NK-92 treated with Interleukin-12 subunit alpha and Interleukin-12 subunit beta, amount 100 ng/mL, for 24 hours (cell line): ENCODE data around the gene ALOX15.
"Not testable (repeated sequence)": the region's sequence is repeated elsewhere in the genome, so short reads cannot be mapped to it uniquely, and the experiment has no call there.

Experiments used
- DNase-seq: peaks from one replicate; lab custom pipeline; 2025; lab: John Stamatoyannopoulos, UW

The ALOX15 gene

GRCh38 chr17:4617590-4618351, 23.7 kb downstream of the ALOX15 start:
- DNase-seq = no peak

DNA sequence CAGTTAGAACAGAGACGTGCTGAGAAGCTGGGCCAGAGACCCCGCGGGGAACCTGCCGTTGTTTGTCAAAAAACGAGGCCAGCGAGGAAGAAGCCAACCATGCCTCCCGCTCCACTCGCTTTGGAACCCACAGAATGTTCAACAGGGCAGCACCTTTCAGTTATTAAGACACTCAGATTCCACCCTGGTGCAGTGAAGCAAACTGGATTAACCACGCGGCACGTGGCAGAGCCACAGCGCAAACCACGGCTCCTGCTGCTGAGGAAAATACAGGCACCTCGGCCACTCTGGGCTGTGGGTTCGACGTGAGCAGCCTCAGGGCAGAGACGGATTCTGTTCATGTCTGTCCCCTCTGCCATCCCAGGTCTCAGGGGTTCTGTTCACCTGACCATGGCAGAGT, 24.4 kb downstream of the ALOX15 start:
- DNase-seq = no peak

GRCh38 chr17:4616476-4616875, 25.0 kb downstream of the ALOX15 start:
- no peak for DNase-seq

- DNase-seq = no peak
Observed at GRCh38 chr17:4610656-4611055, 30.8 kb downstream of the ALOX15 start.

DNA sequence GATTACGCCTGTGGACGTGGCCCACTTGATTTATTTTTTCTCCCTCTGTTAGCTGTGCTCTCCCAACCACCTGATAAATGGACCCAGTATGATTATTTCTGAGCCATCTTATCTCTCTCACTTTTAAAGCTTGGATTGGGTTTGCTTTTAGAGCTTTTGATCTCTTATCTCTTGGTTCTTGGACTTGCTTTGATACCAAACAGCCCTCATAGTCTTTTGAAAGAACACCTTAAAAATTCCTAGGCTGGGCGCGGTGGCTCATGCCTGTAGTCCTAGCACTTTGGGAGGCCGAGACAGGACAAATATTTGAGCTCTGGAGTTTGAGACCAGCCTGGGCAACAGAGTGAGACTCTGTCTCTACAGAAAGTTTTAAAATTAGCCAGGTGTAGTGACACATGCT, 31.3 kb downstream of the ALOX15 start:
- DNase-seq = no peak

DNA sequence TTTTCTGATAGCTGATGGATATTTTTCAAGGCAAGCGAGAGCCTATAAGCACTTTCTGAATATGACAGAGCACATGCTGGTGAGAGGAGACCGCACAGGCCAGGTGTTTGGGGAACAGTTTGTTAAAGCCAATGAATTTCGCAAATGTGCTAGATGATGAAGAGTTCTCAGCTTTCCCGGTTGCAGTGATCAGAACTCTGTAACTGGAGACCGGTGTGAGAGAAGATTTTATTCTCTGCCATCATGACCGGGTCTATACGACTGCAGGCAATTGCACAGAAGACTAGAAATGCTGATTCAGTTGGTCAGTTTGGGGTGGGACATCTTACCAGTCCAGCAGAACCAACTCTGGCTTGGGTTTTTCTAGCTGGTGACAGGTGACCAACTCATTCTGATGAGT, 31.7 kb downstream of the ALOX15 start:
- DNase-seq = no peak

- DNase-seq = no peak
Observed at GRCh38 chr17:4607773-4608187, 33.7 kb downstream of the ALOX15 start.

DNA sequence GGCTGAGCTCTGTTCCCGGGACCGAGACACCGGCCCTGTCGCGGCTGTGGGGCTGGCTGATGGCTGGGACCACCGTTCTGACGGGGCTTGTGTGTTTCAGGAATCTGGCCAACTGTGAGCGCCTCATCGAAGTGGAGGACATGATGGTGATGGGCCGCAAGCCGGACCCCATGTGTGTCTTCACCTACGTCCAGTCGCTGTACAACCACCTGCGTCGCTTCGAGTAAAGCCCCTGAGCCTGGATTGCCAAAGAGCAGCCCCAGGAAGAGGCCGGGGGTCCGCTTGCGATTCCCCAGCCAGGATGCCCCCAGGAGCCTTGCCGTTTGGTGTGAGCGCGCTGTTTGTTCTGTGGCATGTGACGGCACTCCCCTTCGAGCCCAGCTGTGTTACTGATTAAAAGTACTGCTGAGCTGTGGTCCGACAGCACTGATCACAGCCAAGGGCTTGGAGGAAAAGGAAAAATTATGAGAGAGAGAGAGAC, 34.2 kb downstream of the ALOX15 start:
- DNase-seq = no peak

DNA sequence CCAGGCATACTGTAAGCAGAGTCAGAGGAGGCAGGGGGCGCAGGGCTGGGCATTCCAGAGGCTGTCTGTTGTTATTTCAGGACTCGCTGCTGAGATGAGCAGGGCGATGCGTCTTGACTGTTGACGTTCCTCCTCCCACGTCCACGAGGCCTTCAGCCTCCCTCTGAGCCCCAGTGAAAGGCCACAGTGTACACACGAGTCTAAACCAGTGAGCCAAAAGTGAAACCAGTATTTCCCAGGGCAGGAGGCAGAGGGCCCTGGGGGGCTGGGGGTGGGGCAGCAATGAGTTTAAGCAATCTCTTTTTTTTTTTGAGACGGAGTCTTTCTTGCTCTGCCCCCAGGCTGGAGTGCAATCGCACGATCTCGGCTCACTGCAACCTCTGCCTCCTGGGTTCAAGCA, 35.7 kb downstream of the ALOX15 start:
- DNase-seq = no peak

- DNase-seq = not testable (repeated sequence)
Observed at GRCh38 chr17:4604736-4605135, 36.7 kb downstream of the ALOX15 start.

GRCh38 chr17:4604111-4604644, 37.3 kb downstream of the ALOX15 start:
- DNase-seq = no peak

DNA sequence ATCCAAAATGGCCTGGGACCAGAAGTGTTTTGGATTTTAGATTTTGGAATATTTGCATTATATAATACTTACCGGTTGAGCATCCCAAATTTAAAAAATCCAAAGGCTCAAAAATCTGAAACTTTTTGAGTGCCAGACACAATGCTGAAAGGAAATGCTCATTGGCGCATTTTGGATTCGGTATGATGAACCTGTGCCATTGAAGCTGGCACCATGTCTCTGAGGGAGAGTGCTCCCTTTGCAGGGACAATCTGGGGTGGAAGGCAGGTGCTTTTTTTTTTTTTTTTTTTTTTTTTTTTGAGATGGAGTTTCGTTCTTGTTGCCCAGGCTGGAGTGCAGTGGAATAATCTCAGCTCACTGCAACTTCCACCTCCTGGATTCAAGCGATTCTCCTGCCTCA, 39.4 kb downstream of the ALOX15 start:
- DNase-seq = no peak

DNA sequence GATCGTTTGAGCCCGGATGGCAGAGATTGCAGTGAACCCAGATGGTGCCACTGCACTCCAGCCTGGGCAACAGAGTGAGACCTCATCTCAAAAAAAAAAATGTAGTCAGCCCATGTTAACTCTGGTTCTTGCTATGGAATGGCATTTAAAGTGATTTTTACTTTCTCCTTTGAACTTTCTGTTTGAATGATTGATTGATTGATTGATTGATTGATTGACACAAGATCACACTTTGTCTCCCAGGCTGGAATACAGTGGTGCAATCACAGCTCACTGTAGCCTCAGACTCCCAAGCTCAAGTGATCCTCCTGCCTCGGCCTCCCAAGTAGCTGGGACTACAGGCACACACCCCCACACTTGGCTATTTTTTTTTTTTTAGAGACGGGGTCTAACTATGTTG, 40.2 kb downstream of the ALOX15 start:
- no peak for DNase-seq

GRCh38 chr17:4600563-4600962, 40.9 kb downstream of the ALOX15 start:
- no peak for DNase-seq

GRCh38 chr17:4599505-4600281, 41.8 kb downstream of the ALOX15 start:
- DNase-seq = no peak

GRCh38 chr17:4598776-4599504, 42.5 kb downstream of the ALOX15 start:
- DNase-seq = no peak

- no peak for DNase-seq
Observed at GRCh38 chr17:4597975-4598374, 43.5 kb downstream of the ALOX15 start.

DNA sequence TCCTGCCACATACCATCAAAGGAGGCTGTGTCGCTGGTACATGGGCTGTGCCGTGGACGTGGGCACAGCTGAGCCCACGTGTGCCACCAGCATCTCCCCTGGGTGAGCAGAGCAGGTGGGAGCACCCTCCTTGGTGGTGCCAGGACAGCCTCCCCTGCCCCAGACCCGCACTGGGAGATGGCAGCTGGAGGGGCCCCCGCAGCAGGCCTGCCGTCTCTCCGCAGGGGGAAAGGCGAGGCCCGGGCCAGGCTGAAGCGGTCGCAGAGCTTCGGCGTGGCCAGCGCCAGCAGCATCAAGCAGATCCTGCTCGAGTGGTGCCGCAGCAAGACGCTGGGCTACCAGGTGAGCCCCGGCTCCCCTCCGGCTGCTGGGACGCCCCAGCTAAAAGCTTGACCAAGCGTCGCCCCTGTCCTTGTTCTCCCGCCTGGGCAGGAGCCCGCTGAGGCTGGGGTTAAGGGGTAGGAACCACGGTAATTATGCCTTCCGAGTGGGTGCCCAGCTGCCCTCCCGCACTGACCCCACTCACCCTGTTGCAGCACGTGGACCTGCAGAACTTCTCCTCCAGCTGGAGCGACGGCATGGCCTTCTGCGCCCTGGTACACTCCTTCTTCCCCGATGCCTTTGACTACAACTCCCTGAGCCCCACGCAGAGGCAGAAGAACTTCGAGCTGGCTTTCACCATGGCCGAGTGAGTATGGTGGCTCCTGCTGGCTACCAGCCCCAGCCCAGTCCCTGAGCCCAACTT, 44.7 kb downstream of the ALOX15 start:
- DNase-seq = no peak

- not testable (repeated sequence) for DNase-seq
Observed at GRCh38 chr17:4595685-4596342, 45.7 kb downstream of the ALOX15 start.

DNA sequence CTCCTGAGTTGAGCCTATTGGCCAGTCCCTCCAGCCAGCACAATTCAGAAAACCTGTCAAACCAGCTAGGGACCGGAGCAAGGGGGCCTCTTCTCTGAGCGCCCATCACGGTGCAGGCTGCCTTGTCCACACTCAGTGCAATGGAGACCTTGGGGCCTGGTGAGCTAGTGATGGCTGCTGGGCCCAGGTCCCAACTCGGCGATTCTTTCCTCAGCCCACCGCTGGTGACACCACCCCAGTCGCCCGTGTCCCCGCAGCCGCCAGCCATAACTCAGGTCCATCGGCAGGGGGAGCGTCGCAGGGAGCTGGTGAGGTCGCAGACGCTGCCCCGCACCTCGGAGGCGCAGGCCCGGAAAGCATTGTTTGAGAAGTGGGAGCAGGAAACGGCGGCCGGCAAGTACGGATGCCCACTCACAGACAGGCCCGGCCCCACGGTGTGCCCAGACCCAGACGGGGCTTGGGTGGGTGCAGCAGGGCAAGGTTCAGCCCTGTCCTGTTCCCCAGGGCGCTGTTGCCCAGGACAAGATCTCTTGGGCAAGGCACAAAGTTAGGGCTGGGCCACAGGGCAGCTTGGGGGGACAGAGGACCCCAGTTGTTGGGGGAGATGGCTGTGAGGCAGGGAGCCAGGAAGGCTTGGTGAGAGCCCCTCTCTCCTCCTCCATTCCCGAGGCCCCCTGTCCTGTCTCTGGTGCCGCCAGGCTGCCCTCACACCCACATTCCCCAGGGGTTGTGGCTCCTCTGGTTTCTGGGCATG, 46.4 kb downstream of the ALOX15 start:
- DNase-seq = no peak
